ENCODE measurements around the gene KISS1R.

GRCh38 chr19:884420-885211 is 32.5 kb upstream of the KISS1R start:
- no peak for TF ChIP-seq CTCF (IDR thresholded peaks at IDR 0.05)
- TF ChIP-seq POLR2AphosphoS5 (IDR thresholded peaks at IDR 0.05) = no peak
